HEK293 (cell line): ENCODE results near the gene A4GALT.
A peak's percentile ranks its signal among the peaks of the same experiment; 100 is the strongest.

Experiments used
- CTCF ChIP-seq: fragments of 450-650 bp; formaldehyde crosslinking; IDR thresholded peaks from 2 replicates; pipeline ENCODE4 v1.5.1; 2016; ENCODE audit warnings: missing biosample characterization, missing genetic modification characterization
- HIC1 ChIP-seq: fragments of 450-650 bp; formaldehyde crosslinking; IDR thresholded peaks from 2 replicates; pipeline ENCODE4 v1.5.1; 2016; ENCODE audit warnings: missing biosample characterization, missing genetic modification characterization
- HOXC10 ChIP-seq: sonication (generic); formaldehyde crosslinking; IDR thresholded peaks from 2 replicates; pipeline ENCODE4 v1.8.1; 2023; ENCODE audit warnings: mild to moderate bottlenecking, missing genetic modification reagents
- KLF1 ChIP-seq: fragments of 450-650 bp; formaldehyde crosslinking; IDR thresholded peaks from 2 replicates; pipeline ENCODE4 v1.5.1; 2016; ENCODE audit warnings: missing biosample characterization, missing genetic modification characterization
- KLF8 ChIP-seq: fragments of 450-650 bp; formaldehyde crosslinking; IDR thresholded peaks from 2 replicates; pipeline ENCODE4 v1.5.1; 2016; ENCODE audit warnings: missing biosample characterization, missing genetic modification characterization
- MYNN ChIP-seq: fragments of 450-650 bp; formaldehyde crosslinking; IDR thresholded peaks from 2 replicates; pipeline ENCODE4 v1.5.1; 2016; ENCODE audit warnings: missing biosample characterization, missing genetic modification characterization, borderline replicate concordance
- PATZ1 ChIP-seq: fragments of 450-650 bp; formaldehyde crosslinking; IDR thresholded peaks from 2 replicates; pipeline ENCODE4 v1.5.1; 2016; ENCODE audit warnings: missing biosample characterization, missing genetic modification characterization
- SCRT1 ChIP-seq: fragments of 450-650 bp; formaldehyde crosslinking; IDR thresholded peaks from 2 replicates; pipeline ENCODE4 v1.5.1; 2016; ENCODE audit warnings: missing biosample characterization, missing genetic modification characterization, borderline replicate concordance
- ZBTB11 ChIP-seq: fragments of 450-650 bp; formaldehyde crosslinking; conservative IDR thresholded peaks from 2 replicates; pipeline ENCODE4 v1.5.1; 2016; ENCODE audit warnings: low read depth, missing biosample characterization, missing genetic modification characterization
- ZBTB20 ChIP-seq: fragments of 450-650 bp; formaldehyde crosslinking; IDR thresholded peaks from 2 replicates; pipeline ENCODE4 v1.5.1; 2016; ENCODE audit warnings: missing biosample characterization, missing genetic modification characterization
- ZBTB26 ChIP-seq: fragments of 450-650 bp; formaldehyde crosslinking; optimal IDR thresholded peaks from 2 replicates; pipeline ENCODE3; 2016; ENCODE audit warnings: missing biosample characterization, mild to moderate bottlenecking, missing genetic modification characterization
- ZFHX2 ChIP-seq: fragments of 450-650 bp; formaldehyde crosslinking; conservative IDR thresholded peaks from 2 replicates; pipeline ENCODE4 v1.5.1; 2016; ENCODE audit warnings: missing biosample characterization, missing genetic modification characterization
- ZNF10 ChIP-seq: fragments of 450-650 bp; formaldehyde crosslinking; IDR thresholded peaks from 2 replicates; pipeline ENCODE4 v1.5.1; 2017; ENCODE audit warnings: missing biosample characterization, missing genetic modification characterization
- ZNF175 ChIP-seq: fragments of 450-650 bp; formaldehyde crosslinking; IDR thresholded peaks from 2 replicates; pipeline ENCODE4 v1.5.1; 2016; ENCODE audit warnings: missing biosample characterization, missing genetic modification characterization
- ZNF184 ChIP-seq: fragments of 450-650 bp; IDR thresholded peaks from 2 replicates; pipeline ENCODE4 v1.5.1; 2018; ENCODE audit warnings: missing biosample characterization, mild to moderate bottlenecking, missing genetic modification characterization
- ZNF2 ChIP-seq: fragments of 450-650 bp; formaldehyde crosslinking; IDR thresholded peaks from 2 replicates; pipeline ENCODE4 v1.5.1; 2016; ENCODE audit warnings: missing biosample characterization, missing genetic modification characterization
- ZNF202 ChIP-seq: fragments of 450-650 bp; formaldehyde crosslinking; IDR thresholded peaks from 2 replicates; pipeline ENCODE4 v1.5.1; 2016; ENCODE audit warnings: missing biosample characterization, missing genetic modification characterization, borderline replicate concordance
- ZNF214 ChIP-seq: fragments of 450-650 bp; formaldehyde crosslinking; IDR thresholded peaks from 2 replicates; pipeline ENCODE4 v1.5.1; 2017; ENCODE audit warnings: missing biosample characterization, mild to moderate bottlenecking, missing genetic modification characterization, borderline replicate concordance
- ZNF280C ChIP-seq: fragments of 450-650 bp; formaldehyde crosslinking; IDR thresholded peaks from 2 replicates; pipeline ENCODE4 v1.5.1; 2016; ENCODE audit warnings: missing biosample characterization, missing genetic modification characterization
- ZNF354C ChIP-seq: fragments of 450-650 bp; formaldehyde crosslinking; IDR thresholded peaks from 2 replicates; pipeline ENCODE4 v1.5.1; 2016; ENCODE audit warnings: missing biosample characterization, missing genetic modification characterization, low read depth, borderline replicate concordance
- ZNF654 ChIP-seq: fragments of 450-650 bp; formaldehyde crosslinking; IDR thresholded peaks from 2 replicates; pipeline ENCODE4 v1.5.1; 2016; ENCODE audit warnings: low read depth, missing biosample characterization, missing genetic modification characterization
- ZNF768 ChIP-seq: fragments of 450-650 bp; formaldehyde crosslinking; IDR thresholded peaks from 2 replicates; pipeline ENCODE4 v1.5.1; 2018; ENCODE audit warnings: missing biosample characterization, mild to moderate bottlenecking, missing genetic modification characterization
- ZNF785 ChIP-seq: fragments of 450-650 bp; formaldehyde crosslinking; IDR thresholded peaks from 2 replicates; pipeline ENCODE4 v1.5.1; 2016; ENCODE audit warnings: missing biosample characterization, missing genetic modification characterization
- ZSCAN5A ChIP-seq: fragments of 450-650 bp; formaldehyde crosslinking; IDR thresholded peaks from 2 replicates; pipeline ENCODE4 v1.5.1; 2016; ENCODE audit warnings: missing biosample characterization, missing genetic modification characterization

Gene A4GALT

GRCh38 chr22:42661985-42662831 lies 58.5 kb downstream of the A4GALT start (continued):
- TF ChIP-seq ZNF280C (tag by site-specific recombination): no peak
- TF ChIP-seq HOXC10 (CRISPR knock-in tag): no peak
- no peak for TF ChIP-seq KLF1 (tag by site-specific recombination)
- no peak for TF ChIP-seq ZNF202
- no peak for TF ChIP-seq ZNF214
- TF ChIP-seq MYNN: no peak
- peak; percentile 77 for TF ChIP-seq CTCF (tag by site-specific recombination)
- TF ChIP-seq ZNF785: no peak
- no peak for TF ChIP-seq ZNF175 (tag by site-specific recombination)
- TF ChIP-seq ZBTB11 (tag by site-specific recombination): no peak
- TF ChIP-seq HIC1 (tag by site-specific recombination): no peak
- TF ChIP-seq KLF8 (tag by site-specific recombination): no peak
- TF ChIP-seq ZSCAN5A (tag by site-specific recombination): no peak
- TF ChIP-seq SCRT1: no peak
- no peak for TF ChIP-seq ZNF768 (tag by site-specific recombination)
- no peak for TF ChIP-seq ZNF10 (tag by site-specific recombination)
- no peak for TF ChIP-seq ZNF354C (tag by site-specific recombination)
- peak; percentile 58 for TF ChIP-seq ZNF654 (tag by site-specific recombination)
- peak; percentile 62 for TF ChIP-seq PATZ1
- TF ChIP-seq ZNF184 (tag by site-specific recombination): no peak; the same call in 1 of the 2 replicates
- TF ChIP-seq ZBTB20 (tag by site-specific recombination): no peak
- peak; percentile 25 for TF ChIP-seq ZBTB26 (tag by site-specific recombination)
- TF ChIP-seq ZNF2 (tag by site-specific recombination): 0 out of 2 replicates have a peak, but pooled peaks have one; percentile 37
- TF ChIP-seq ZFHX2 (tag by site-specific recombination): no peak
